ENCODE measurements around the gene WDR7. TPM values are rescaled to one million over a fixed set of nuclear protein-coding genes. Genes with fewer than 3 reads are reported as not detected.

The WDR7 gene
- total RNA-seq, 1 donor from 2014 or later = 8.2 TPM

DNA sequence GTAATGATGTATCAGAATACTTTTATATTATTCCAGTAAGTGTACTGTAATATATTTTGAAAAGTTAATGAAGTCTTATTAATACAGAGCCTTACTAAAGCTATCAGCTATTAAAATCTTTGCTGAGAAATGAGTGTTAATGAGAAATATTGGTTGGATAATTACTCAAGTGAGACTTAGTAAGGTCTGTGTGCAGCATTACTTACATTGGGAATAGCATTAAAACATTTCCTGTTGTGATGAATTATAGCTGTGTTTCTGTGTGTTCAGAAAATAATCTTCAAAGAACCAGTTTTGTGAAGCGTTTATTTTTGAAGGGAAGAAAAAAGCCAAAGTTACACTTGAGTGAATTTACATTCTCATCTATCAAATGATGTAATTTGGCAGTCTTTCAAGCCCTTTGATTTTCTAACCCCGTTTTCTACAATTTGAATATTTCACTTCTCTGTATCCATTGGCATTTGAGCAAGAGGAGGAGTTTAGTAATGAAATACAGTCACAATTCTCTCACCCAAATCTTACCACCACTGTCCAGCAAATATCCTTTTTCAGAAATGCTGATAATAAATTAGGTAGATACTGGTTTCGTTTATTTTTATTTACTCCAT is 372.2 kb downstream of the WDR7 start:
- H3K4me3 ChIP-seq (ENCODE audit: low read depth, low read length) = no peak overlapping the region
- TF ChIP-seq, protein P1, sequence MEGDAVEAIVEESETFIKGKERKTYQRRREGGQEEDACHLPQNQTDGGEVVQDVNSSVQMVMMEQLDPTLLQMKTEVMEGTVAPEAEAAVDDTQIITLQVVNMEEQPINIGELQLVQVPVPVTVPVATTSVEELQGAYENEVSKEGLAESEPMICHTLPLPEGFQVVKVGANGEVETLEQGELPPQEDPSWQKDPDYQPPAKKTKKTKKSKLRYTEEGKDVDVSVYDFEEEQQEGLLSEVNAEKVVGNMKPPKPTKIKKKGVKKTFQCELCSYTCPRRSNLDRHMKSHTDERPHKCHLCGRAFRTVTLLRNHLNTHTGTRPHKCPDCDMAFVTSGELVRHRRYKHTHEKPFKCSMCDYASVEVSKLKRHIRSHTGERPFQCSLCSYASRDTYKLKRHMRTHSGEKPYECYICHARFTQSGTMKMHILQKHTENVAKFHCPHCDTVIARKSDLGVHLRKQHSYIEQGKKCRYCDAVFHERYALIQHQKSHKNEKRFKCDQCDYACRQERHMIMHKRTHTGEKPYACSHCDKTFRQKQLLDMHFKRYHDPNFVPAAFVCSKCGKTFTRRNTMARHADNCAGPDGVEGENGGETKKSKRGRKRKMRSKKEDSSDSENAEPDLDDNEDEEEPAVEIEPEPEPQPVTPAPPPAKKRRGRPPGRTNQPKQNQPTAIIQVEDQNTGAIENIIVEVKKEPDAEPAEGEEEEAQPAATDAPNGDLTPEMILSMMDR (conservative IDR thresholded peaks at IDR 0.05; ENCODE audit: low read depth, low read length) = no peak
- DNase-seq (ENCODE audit: low read depth) = peak; percentile 16

DNA sequence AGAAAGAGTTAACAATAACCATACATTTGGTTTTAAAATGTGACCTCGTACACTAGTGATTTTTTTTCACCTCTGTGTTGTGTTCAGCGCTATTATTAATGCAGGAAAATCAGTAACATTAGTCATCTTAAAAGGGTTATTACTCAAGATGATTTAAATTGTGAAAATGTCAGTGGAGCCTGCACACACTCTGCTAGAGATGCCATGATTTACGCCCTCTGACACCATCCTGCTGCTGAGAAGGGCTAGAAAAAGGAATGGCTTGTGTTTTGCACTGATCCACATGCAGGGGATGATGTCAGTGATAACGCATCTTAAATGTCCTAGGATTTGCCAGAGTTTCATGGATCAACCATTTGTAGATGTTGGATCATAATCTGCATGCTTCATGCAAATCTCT is 374.4 kb downstream of the WDR7 start:
- no peak overlapping the region for H3K4me3 ChIP-seq (ENCODE audit: low read depth, low read length)
- no peak for DNase-seq (ENCODE audit: low read depth)
- TF ChIP-seq, protein P1 (conservative IDR thresholded peaks at IDR 0.05; ENCODE audit: low read depth, low read length) = no peak

DNA sequence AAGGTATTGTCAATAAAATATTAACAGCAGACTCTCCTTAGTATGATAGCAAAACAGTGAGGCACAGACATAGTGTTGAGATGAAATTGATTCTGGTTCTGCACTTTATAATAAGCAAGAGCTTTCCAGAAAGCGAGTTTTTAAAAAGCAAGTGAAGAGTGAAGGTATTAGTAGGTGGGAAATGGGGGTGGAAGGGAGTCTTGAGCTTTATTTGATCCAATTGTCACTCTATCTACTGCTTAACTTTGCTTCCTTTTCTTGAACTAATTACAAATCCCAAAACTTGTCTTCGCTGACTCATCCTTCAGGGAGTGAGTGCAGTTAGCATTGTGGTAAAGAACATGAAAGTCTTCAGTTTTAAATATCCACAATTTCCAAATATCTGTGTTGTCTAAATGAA is 375.2 kb downstream of the WDR7 start:
- DNase-seq (ENCODE audit: low read depth) = no peak
- TF ChIP-seq, protein P1 (conservative IDR thresholded peaks at IDR 0.05; ENCODE audit: low read depth, low read length) = no peak
- no peak overlapping the region for H3K4me3 ChIP-seq (ENCODE audit: low read depth, low read length)

DNA sequence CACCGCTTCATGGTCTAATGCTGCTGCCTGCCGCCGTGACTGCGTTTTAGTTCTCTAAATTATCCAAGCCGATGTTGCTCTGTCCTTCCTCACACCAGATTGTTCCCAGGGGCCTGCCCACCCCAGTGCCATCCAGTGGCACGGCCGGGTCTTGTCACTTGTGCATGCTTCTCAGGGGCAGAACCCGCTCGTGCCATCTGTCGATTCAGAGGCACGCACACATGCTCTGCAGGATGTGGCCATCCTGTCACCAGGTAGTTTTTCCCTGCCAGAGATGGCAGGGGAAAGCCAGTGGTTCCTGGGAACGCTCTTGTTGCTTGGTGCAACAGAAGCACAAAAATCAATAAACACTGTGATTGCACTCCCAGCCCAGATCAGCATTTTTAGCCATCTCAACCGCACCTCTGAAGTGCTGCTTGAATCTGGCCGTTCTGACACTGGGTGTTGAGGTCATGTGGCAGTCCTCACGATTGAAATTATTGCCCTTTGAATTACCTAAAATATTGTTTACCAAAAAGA is 376.1 kb downstream of the WDR7 start:
- no peak for DNase-seq (ENCODE audit: low read depth)
- no peak overlapping the region for H3K4me3 ChIP-seq (ENCODE audit: low read depth, low read length)
- TF ChIP-seq, protein P1 (conservative IDR thresholded peaks at IDR 0.05; ENCODE audit: low read depth, low read length) = no peak

DNA sequence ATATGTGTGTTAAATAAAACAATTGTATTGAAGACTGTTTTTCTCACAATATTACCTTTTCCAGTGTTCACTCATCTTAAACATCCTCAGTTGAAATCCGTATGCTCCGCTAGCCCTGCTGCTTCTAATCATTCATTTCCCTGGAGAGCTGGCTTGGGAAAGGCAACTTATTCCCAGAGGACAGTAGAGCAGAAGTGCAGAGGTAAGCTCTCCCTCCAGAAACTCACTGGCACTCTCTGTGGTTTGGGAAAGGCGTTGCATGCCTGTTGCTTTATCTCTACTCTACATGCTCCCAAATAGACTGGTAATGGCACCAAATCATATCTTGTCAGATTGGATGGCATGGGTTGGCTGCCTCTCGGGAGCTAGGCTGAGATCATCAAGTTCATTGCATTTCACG is 378.6 kb downstream of the WDR7 start:
- no peak overlapping the region for H3K4me3 ChIP-seq (ENCODE audit: low read depth, low read length)
- DNase-seq (ENCODE audit: low read depth) = no peak
- TF ChIP-seq, protein P1 (conservative IDR thresholded peaks at IDR 0.05; ENCODE audit: low read depth, low read length) = peak; percentile 40

DNA sequence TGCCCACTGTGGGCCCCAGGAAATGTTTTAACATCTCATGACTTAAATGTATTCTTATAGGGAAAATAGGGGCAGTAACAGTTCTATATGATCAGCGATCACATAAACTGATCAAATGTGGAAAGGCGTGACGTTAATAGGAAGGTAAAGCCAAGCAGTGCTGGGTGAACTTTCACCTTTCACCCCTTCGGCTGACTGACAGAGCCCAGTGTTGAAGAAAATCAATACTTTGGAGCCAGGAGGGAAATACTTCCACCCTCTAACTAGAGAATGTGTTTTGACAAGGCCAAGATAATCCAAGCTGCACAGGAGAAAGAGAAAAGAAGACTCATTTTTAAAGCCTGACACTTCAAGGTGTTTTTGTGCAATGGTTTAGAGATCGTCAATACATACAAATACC is 379.3 kb downstream of the WDR7 start:
- TF ChIP-seq, protein P1 (conservative IDR thresholded peaks at IDR 0.05; ENCODE audit: low read depth, low read length) = no peak
- DNase-seq (ENCODE audit: low read depth) = no peak
- no peak overlapping the region for H3K4me3 ChIP-seq (ENCODE audit: low read depth, low read length)

DNA sequence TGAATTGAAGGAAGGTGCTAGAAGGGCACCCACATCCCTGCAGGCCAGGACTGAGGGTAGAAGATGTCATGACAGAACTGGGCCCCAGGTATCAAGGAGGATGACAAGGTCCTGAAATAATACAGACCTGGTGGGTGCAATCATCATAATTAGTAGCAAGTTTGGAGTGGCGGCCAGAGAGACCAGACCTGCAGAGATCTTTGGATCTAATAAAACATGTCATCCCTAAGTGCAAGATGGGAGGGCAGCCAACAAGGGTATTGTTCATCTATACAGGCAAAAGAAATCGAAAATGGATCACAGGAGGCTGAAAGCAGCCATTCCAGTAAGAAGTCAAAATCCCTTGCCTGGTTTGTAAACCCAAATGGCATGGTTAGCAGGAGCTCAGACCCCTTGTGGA is 384.4 kb downstream of the WDR7 start:
- TF ChIP-seq, protein P1 (conservative IDR thresholded peaks at IDR 0.05; ENCODE audit: low read depth, low read length) = no peak
- no peak overlapping the region for H3K4me3 ChIP-seq (ENCODE audit: low read depth, low read length)
- DNase-seq (ENCODE audit: low read depth) = no peak
